GM21528 (cell line): ENCODE measurements around the gene FTO.

Source experiments
- ATAC-seq: cut with Tn5 transposase; IDR thresholded peaks from one replicate; pipeline ENCODE4 v1.9.1; 2021; ENCODE audit warnings: mild to moderate bottlenecking, moderate library complexity; ENCODE audit not compliant: unreplicated experiment, low FRiP score

Gene FTO

DNA sequence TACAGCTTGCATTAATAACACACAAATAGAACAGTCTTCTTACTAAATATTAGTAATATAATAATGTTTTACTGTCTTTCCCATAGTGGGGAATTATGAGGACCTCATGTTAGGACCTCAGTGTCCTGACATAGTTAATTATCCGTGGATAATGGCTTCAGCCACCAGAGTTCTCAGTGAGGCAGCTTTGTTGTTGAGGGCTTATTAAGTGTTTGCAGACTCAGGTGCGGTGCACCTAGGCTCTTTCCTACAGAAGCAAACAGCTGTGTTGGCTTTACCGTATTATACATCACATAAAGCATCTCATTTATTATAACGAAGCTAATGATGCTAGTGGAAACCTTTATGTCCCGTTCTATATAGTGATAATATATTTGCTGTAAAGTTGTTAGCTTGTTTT, 246.7 kb downstream of the FTO start:
- ATAC-seq: no peak

GRCh38 chr16:53952215-53953208, 248.6 kb downstream of the FTO start:
- peak; percentile 69 for ATAC-seq

GRCh38 chr16:53953336-53953735, 249.4 kb downstream of the FTO start:
- ATAC-seq: no peak

DNA sequence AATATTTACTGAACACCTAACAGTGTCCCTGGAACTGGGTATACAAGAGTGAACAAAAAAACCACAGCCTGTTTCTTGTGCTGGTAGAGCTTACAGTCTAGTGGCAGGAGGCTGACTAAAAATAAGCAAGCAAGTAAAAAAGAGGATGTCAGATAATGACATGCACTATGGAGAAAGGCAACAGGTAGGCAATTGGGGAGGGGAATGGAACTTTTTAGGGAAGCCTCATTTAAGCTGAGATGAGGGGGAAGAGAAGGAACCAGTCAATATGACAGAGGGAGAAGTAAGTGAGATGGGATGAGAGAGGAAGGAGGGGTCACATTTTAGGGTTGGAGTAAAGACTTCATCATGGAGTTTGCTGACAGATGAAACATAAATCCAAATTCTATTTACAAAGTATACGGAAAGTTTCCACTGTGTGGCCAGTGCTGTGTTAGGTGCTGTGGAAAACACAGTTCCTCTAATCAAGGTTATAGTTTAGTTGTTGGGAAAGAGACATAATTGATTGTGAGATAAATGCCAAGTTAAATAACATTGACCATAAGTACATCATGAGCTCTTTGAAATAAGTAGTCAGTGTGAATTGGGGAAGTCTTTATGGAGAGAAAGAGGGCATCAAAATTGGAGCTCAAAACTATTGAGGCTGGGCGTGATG, 251.4 kb downstream of the FTO start:
- no peak for ATAC-seq

DNA sequence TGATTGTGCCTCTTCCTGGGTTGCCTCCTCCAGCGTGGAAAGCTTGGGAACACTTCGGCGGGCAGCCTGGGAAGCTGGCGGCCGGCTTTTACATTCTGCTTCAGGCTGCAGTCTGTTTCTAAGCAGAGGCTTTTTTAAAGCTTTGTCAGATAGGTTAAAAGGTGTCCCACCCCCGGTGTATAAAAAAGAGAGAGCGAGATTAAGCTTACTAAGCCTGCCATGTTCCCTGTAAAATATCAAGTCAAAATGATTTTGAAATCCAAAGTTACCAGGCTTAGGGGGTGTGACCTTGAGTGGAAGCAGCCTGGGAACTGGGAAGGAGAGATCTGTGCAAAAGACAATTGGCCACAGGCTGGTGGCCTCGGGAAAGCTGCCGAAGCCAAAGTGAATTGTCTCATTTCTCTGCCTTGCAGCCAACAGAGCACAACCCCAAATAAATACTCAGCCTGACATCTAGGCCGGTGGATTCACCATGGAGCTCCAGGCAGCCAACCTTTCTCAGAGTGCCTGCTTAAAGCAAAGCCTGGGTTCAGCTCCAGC, 254.5 kb downstream of the FTO start:
- no peak for ATAC-seq

DNA sequence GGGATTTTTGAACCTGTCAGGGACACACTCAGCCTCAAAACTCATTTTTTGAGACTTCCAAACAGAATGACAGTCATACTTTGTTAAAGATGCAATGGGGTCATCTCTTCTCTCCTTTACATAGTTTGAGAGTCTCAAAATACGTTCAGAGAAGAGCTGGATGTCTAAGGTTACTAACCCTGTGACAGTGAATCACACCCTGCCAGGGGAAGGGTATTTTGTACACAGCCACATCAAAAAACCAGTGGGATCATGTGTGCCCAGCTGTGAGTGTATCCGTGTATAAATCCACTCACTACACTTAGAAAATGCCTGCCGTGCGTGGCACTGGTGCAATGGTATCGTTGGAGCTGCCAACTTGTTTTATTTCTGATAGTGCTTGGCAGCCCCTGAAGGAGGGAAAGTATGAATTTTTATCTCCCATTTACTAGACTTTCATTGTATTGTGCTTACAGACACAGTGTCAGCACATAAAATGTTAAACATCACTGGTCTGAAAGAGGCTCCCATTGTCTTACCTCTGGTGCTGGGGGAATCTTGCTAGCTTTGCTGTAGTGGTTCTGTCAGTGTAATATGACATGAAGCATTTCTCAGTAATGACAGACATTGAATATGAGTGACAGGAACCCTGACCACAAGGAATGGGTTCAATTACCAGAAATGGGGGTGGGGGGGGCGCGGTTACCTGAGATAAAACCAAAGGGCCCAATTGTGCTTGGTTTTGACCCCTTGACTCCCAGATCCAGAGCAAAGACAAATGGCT, 256.3 kb downstream of the FTO start:
- no peak for ATAC-seq

DNA sequence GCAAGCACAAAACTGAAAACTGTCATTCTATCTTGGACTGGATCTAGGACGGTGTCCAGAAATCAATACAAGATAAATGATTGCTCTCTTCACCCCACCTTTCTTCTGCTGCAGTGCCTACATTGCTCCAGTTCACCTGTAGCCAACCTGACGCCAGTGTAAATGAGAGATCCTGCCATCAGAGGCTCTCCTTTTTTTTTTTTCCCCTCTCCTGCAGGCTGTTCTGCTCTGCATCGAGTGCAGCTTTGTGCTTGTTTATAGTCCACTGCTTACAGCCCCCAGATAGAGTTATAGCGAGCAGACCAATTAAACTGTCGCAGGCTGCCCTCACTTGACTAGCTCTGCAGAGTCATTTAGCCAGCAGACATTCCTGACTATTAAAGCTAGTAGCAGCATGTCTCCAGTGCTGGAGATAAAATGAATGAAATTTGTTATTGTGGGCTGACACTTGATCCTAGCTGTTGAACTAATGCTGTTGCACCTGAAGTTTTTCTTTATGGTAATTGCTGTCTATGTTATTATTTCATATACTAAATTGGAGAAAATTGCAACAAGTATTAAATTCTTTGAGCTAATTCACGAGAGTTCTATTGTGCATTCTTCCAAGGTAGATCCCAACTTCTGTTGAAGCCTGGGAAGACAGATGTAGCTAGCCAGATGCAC, 257.1 kb downstream of the FTO start:
- ATAC-seq: no peak

- ATAC-seq: no peak
Observed at GRCh38 chr16:53962041-53962440, 258.1 kb downstream of the FTO start.

DNA sequence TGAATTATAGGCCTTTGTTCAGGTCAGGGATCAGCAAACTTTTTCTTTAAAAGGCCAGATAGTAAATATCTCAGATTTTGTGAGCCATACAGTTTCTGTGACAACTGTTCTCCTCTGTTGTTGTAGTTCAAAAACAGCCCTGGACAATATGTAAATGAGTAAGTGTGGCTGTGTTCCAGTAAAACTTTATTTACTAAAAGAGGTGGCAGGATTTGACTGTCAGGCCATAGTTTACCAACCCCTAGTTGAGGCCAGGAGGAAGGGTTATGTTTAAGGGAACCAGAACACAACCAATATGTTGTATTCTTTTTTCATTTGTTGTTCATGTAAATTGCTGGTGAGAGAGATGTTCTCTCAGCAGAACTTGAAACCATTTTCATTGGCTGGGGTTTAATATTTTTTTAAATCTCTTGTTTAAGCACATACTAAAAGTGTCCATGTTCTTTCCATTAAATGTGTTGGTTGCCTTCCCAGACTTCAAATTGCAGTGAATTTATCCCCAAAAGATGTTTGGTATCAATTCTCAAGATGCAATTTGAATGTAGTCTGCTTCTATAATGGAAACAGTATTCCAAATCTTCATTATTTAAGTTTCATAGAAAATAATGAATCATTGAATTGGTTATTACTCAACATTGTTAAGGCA, 260.3 kb downstream of the FTO start:
- no peak for ATAC-seq

DNA sequence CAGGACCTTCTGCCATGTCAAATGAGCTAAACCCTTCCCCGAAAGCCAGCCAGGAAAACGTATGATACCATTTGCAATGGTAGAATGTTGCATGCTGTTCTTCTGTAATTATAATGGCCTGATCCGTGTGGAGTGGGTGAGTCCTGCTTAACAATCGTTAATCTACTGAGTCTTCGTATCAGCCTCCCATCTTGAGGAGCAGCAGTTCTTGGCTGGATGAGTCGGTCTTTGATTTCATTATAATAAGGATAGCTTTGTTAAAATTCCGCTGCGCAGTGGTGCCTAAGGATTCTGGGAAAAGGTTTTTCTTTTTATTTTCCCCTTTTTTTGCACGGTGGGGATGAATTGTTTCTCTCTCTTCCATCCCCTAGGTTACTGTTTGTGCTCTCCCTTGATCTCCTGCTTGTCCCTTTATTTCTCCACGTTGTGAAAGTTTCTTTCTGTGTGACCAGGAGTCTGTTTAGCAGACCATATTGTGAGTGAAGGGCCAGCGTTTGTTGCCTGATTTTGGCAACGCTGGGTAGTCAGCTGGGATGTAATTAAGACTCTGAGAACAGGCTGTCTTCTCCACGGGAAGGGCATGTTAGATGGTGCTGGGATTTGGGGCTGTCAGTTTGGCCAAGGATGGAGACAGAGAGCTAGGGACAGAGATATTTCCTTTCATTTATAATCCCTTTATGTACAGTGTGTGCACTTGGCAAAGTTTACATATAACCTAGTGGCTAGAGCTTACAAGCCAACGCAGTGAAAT, 263.0 kb downstream of the FTO start:
- ATAC-seq: no peak

GRCh38 chr16:53967572-53967971, 263.6 kb downstream of the FTO start:
- no peak for ATAC-seq

- no peak for ATAC-seq
Observed at GRCh38 chr16:53968454-53968853, 264.5 kb downstream of the FTO start.

GRCh38 chr16:53968896-53969295, 264.9 kb downstream of the FTO start:
- ATAC-seq: no peak

DNA sequence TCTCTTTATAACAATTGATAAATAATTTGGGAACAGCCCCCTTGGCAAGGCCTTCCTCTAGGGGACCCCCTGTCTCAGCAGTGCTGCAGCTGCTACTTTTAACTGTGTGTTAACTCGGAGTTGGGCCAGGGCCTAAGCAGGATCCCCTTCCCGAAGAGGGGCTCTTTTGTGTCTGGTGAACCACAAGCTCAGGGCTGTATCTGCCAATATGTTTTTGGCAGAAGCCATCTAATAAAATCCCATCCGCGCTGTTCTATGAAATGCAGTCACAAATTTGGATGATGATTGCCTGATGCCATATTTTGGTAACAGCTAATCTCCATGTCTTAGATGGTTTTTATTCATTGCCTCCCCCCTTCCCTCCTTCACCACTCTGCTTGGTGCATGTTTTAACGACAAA, 267.7 kb downstream of the FTO start:
- no peak for ATAC-seq

GRCh38 chr16:53973021-53973420, 269.1 kb downstream of the FTO start:
- no peak for ATAC-seq

GRCh38 chr16:53974484-53975080, 270.6 kb downstream of the FTO start:
- ATAC-seq: no peak

GRCh38 chr16:53980675-53981074, 276.7 kb downstream of the FTO start:
- ATAC-seq: no peak

- ATAC-seq: no peak
Observed at GRCh38 chr16:53982631-53983042, 278.7 kb downstream of the FTO start.

GRCh38 chr16:53984936-53985335, 281.0 kb downstream of the FTO start:
- no peak for ATAC-seq
